Measurements from ENCODE around the gene ILKAP. TPM values are rescaled to one million over a fixed set of nuclear protein-coding genes. Genes with fewer than 3 reads are reported as not detected.

Gene ILKAP
- total and polyA plus RNA-seq, 2 donors (not counting 1 experiment from before 2014, with no cell fraction given), result 82.5 to 98.6 TPM

DNA sequence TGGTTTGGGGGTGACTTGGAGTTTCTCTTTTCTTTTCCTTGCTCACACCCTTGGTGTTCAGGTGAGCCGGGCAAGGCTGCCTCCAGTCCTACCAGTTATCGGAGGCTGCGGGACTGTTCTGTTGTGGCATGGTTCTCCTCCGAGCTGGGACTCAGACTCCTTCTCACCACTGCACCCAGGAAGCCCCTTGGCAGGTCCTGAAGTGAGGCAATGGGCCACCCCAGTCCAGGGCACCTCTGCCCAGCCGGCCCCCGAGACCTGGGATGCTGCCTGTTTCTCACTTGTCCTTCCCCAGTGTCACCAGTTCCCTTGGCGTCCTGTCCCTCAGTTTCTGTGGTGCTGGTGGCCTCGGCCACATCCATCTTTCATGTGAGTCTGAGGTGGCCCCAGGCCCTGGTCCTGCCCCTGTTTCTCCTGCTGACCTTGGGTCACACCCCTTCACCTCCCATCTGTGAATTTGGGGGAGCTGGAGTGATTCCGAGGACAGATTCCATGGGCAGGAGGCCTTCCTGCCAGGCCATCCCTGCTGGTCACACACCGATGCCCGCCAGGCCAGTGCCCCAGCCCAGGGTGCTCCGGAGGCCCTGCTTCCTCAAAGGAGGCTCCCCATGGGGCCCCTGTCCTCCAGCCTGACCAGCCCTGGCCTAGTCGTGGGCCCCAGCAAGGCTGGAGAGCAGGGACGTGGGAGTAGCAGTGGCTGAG lies 71.6 kb downstream of the ILKAP start:
- TF ChIP-seq, protein P1, sequence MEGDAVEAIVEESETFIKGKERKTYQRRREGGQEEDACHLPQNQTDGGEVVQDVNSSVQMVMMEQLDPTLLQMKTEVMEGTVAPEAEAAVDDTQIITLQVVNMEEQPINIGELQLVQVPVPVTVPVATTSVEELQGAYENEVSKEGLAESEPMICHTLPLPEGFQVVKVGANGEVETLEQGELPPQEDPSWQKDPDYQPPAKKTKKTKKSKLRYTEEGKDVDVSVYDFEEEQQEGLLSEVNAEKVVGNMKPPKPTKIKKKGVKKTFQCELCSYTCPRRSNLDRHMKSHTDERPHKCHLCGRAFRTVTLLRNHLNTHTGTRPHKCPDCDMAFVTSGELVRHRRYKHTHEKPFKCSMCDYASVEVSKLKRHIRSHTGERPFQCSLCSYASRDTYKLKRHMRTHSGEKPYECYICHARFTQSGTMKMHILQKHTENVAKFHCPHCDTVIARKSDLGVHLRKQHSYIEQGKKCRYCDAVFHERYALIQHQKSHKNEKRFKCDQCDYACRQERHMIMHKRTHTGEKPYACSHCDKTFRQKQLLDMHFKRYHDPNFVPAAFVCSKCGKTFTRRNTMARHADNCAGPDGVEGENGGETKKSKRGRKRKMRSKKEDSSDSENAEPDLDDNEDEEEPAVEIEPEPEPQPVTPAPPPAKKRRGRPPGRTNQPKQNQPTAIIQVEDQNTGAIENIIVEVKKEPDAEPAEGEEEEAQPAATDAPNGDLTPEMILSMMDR (IDR thresholded peaks at IDR 0.05), result no peak
- TF ChIP-seq EZH2 (IDR thresholded peaks at IDR 0.05; ENCODE audit: borderline replicate concordance, insufficient read depth, low read depth, low read length, poor library complexity, severe bottlenecking), result no peak
- no peaks in the 10 kb centered on the region for H3K79me2 ChIP-seq (ENCODE audit: control insufficient read depth, insufficient read depth, low read length)
- no peak overlapping the region for H3K4me2 ChIP-seq (replicated peaks; ENCODE audit: low read depth, low read length, poor library complexity, severe bottlenecking)
- DNase-seq (no peak), ATAC-seq (ENCODE audit: low read depth) (no peak)
- H3K4me3 ChIP-seq (ENCODE audit: control extremely low read depth in 1 of 5, extremely low read depth in 1 of 5, insufficient read depth in 1 of 5, low read depth in 2 of 5, low read length in 4 of 5), result no peak overlapping the region
- WGBS (ENCODE audit: insufficient coverage), result 97% methylated on average over 13 of the region's 14 CpGs
- Mint-ChIP-seq H3K27ac (no peak overlapping the region), H3K4me3 (no peak overlapping the region), H3K9me3 (ENCODE audit: insufficient read depth) (no peaks in the 10 kb centered on the region), H3K27me3 (no peaks in the 10 kb centered on the region), H3K4me1 (no peaks in the 10 kb centered on the region)
- no peaks in the 10 kb centered on the region for H4K20me1 ChIP-seq (ENCODE audit: control insufficient read depth, insufficient read depth, low read length, poor library complexity, severe bottlenecking)
- no peaks in the 10 kb centered on the region for H3K27me3 ChIP-seq (replicated peaks in 1 of 4; ENCODE audit: control extremely low read depth in 1 of 4, control insufficient read depth in 3 of 4, insufficient read depth in 4 of 4, low read length in 3 of 4)
- intact Hi-C loops (cut with micrococcal nuclease), result no loop called here
- no peaks in the 10 kb centered on the region for H3K9me3 ChIP-seq (ENCODE audit: control extremely low read depth in 1 of 3, control insufficient read depth in 2 of 3, insufficient read depth in 1 of 3, low read length in 2 of 3)
- no peaks in the 10 kb centered on the region for H3K36me3 ChIP-seq (replicated peaks in 1 of 2; ENCODE audit: control extremely low read depth in 1 of 2, control insufficient read depth in 1 of 2, extremely low read depth in 1 of 2, insufficient read depth in 2 of 2, low read length in 1 of 2)
- H2AFZ ChIP-seq (ENCODE audit: insufficient read depth, low read depth, low read length, poor library complexity, severe bottlenecking), result no peak overlapping the region
- ChIA-PET POLR2A (no interaction called here), CTCF (no interaction called here)
- H3K27ac ChIP-seq (ENCODE audit: low read length in 2 of 2), result no peak overlapping the region
- no peak overlapping the region for H3K9ac ChIP-seq (ENCODE audit: low read length)
- H3K4me1 ChIP-seq (ENCODE audit: control insufficient read depth in 2 of 2, insufficient read depth in 2 of 2, low read length in 2 of 2), result peaks cover 0 to 5% of the 10 kb centered on the region in 2 donors

DNA sequence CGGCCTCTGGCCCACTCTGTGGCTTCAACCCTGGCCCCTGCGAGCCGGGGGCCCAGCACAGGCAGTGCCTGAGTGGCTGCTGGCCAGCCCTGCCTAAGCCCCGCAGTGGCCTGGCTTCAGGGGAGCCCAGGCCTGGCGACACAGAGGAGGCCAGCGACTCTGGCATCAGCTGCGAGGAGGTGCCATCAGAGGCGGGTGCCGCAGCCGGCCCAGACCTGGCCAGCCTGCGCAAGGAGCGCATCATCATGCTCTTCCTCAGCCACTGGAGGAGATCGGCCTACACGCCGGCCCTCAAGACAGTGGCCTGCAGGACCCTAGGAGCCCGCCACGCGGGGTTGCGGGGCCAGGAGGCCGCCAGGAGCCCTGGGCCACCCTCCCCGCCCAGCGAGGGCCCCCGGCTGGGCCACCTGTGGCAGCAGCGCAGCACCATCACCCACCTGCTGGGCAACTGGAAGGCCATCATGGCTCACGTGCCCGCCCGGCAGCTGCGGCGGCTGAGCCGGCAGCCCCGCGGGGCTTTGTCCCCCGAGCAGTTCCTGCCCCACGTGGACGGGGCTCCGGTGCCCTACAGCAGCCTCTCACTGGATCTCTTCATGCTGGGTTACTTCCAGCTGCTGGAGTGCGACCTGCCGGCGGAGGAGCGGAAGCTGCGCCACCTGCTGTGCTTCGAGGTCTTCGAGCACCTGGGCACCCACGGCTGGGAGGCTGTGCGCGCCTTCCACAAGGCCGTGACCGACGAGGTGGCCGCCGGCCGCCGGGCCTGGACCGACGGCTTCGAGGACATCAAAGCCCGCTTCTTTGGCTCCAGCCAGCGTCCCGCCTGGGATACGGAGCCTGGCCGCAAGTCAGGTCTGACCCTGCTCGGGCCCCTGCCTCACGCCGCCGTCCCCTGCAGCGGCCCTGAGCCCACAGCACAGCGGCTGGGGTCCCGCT lies 72.5 kb downstream of the ILKAP start:
- H3K27ac Mint-ChIP-seq, result no peak overlapping the region
- no peak for DNase-seq
- H3K27me3 ChIP-seq (replicated peaks in 1 of 4; ENCODE audit: control extremely low read depth in 1 of 4, control insufficient read depth in 3 of 4, insufficient read depth in 4 of 4, low read length in 3 of 4), result no peaks in the 10 kb centered on the region
- 94% methylated on average over 68 of the region's 68 CpGs for WGBS (ENCODE audit: insufficient coverage)
- H3K9ac ChIP-seq (ENCODE audit: low read length), result no peak overlapping the region
- H3K4me3 ChIP-seq (ENCODE audit: control extremely low read depth in 1 of 5, extremely low read depth in 1 of 5, insufficient read depth in 1 of 5, low read depth in 2 of 5, low read length in 4 of 5), result no peak overlapping the region
- intact Hi-C loops (cut with micrococcal nuclease), result no loop called here
- no peaks in the 10 kb centered on the region for H3K79me2 ChIP-seq (ENCODE audit: control insufficient read depth, insufficient read depth, low read length)
- no peaks in the 10 kb centered on the region for H3K9me3 ChIP-seq (ENCODE audit: control extremely low read depth in 1 of 3, control insufficient read depth in 2 of 3, insufficient read depth in 1 of 3, low read length in 2 of 3)
- no peak for TF ChIP-seq EZH2 (IDR thresholded peaks at IDR 0.05; ENCODE audit: borderline replicate concordance, insufficient read depth, low read depth, low read length, poor library complexity, severe bottlenecking)
- TF ChIP-seq, protein P1 (IDR thresholded peaks at IDR 0.05), result no peak
- H3K4me1 ChIP-seq (ENCODE audit: control insufficient read depth in 2 of 2, insufficient read depth in 2 of 2, low read length in 2 of 2), result peaks cover 0 to 5% of the 10 kb centered on the region in 2 donors
- H4K20me1 ChIP-seq (ENCODE audit: control insufficient read depth, insufficient read depth, low read length, poor library complexity, severe bottlenecking), result no peaks in the 10 kb centered on the region
- no peak overlapping the region for H2AFZ ChIP-seq (ENCODE audit: insufficient read depth, low read depth, low read length, poor library complexity, severe bottlenecking)
- H3K27me3 Mint-ChIP-seq, result no peaks in the 10 kb centered on the region
- POLR2A ChIA-PET, result no interaction called here
- H3K4me2 ChIP-seq (replicated peaks; ENCODE audit: low read depth, low read length, poor library complexity, severe bottlenecking), result no peak overlapping the region
- no peak overlapping the region for H3K4me3 Mint-ChIP-seq
- H3K9me3 Mint-ChIP-seq (ENCODE audit: insufficient read depth), result no peaks in the 10 kb centered on the region
- H3K36me3 ChIP-seq (replicated peaks in 1 of 2; ENCODE audit: control extremely low read depth in 1 of 2, control insufficient read depth in 1 of 2, extremely low read depth in 1 of 2, insufficient read depth in 2 of 2, low read length in 1 of 2), result no peaks in the 10 kb centered on the region
- ATAC-seq (ENCODE audit: low read depth), result no peak
- no peaks in the 10 kb centered on the region for H3K4me1 Mint-ChIP-seq
- CTCF ChIA-PET, result no interaction called here
- H3K27ac ChIP-seq (ENCODE audit: low read length in 2 of 2), result no peak overlapping the region
